Testis (tissue), 3 donors: ENCODE data around the gene METTL26. TPM values are rescaled to one million over a fixed set of nuclear protein-coding genes. Genes with fewer than 3 reads are reported as not detected.

ENCODE experiments used
- DNase-seq: peaks from one replicate; pipeline ENCODE4 v3.0.0-alpha.2; 2019
- H3K27ac ChIP-seq, 2 donors: fragments of 200-600 bp; sonication (generic); one replicate each; pipeline ENCODE4 v1.5.1; 2019
- H3K27me3 ChIP-seq: fragments of 200-600 bp; sonication (generic); one replicate; pipeline ENCODE4 v1.5.1; 2019
- H3K36me3 ChIP-seq: fragments of 200-600 bp; sonication (generic); one replicate; pipeline ENCODE4 v1.5.1; 2017; ENCODE audit warnings: low read depth; ENCODE audit errors: missing control alignments
- H3K4me1 ChIP-seq: fragments of 200-600 bp; sonication (generic); one replicate; pipeline ENCODE4 v1.5.1; 2019
- H3K4me3 ChIP-seq, 2 donors: fragments of 200-600 bp; sonication (generic); one replicate each; pipeline ENCODE4 v1.5.1; 2017 to 2019
- H3K9me3 ChIP-seq: fragments of 200-600 bp; sonication (generic); one replicate; pipeline ENCODE4 v1.5.1; 2017
- CTCF ChIP-seq, 3 experiments: fragments of 450-650 bp in 2 of 3; fragments of 200-600 bp in 1 of 3; sonication (generic) in 1 of 3; IDR thresholded peaks; one replicate each; pipeline ENCODE4 v1.5.1; 2016 to 2019; ENCODE audit warnings: antibody characterized with exemption in 3 of 3, mild to moderate bottlenecking in 2 of 3, moderate library complexity in 1 of 3
- POLR2A ChIP-seq: fragments of 450-650 bp; IDR thresholded peaks from one replicate; pipeline ENCODE4 v1.6.1; 2017; ENCODE audit warnings: antibody characterized with exemption, mild to moderate bottlenecking, moderate library complexity
- WGBS, 2 donors: methylation state at CpG; one replicate each; pipeline ENCODE4 v1.1.5; 2018; 5-methylcytosine and 5-hydroxymethylcytosine counted together
- intact Hi-C: fragments of 100-400 bp; cut with DNase I; formaldehyde crosslinking; loops from one replicate; pipeline ENCODE4 v1.15.1; 2023; ENCODE audit warnings: low total_unique reads
- polyA plus RNA-seq: library from polyadenylated mRNA; stranded (reverse); fragments of 350-450 nt; fragmentation: Illumina TruSeq; extraction: RNeasy Lipid Tissue Mini Kit (QIAGEN cat#74804); gene quantifications from one replicate; pipeline ENCODE4 v1.2.3, GENCODE V29; 2014; ENCODE audit warnings: low read depth, low replicate concordance; ENCODE audit not compliant: insufficient read depth
- total RNA-seq, 2 donors: library from RNA; depleted of rRNA; stranded (reverse); fragments of >200 nt; gene quantifications; one replicate each; pipeline ENCODE4 v1.2.3, GENCODE V29; 2016

METTL26 gene
- total and polyA plus RNA-seq, 3 donors from 2014 or later: 72.1 to 185 (median 161) TPM

- WGBS, 2 donors: 25% methylated on average over 28 of the region's 53 CpGs; no CpG with 5 or more reads in 1 of the 2 donors
- TF ChIP-seq POLR2A: no peak
- intact Hi-C loops: loop anchor here (10.0 kb wide), 1 partner anchor 53 kb away; no protein-coding TSS in a partner anchor
- H3K27me3 ChIP-seq: no peaks in the 10 kb centered on the region
- peaks cover 20% of the 10 kb centered on the region for H3K4me1 ChIP-seq
- peak overlapping the region; percentile 75 to 90 for H3K4me3 ChIP-seq
- no peaks in the 10 kb centered on the region for H3K9me3 ChIP-seq
- no peaks in the 10 kb centered on the region for H3K36me3 ChIP-seq
- peak overlapping the region; percentile 91 to 97 for H3K27ac ChIP-seq
- peak; percentile 95 for DNase-seq
Observed at GRCh38 chr16:637081-638018, 1.2 kb upstream of the METTL26 start.

- H3K27me3 ChIP-seq: no peaks in the 10 kb centered on the region
- peaks cover 27% of the 10 kb centered on the region for H3K4me1 ChIP-seq
- no peak for TF ChIP-seq CTCF (IDR thresholded peaks at IDR 0.05)
- no peak for TF ChIP-seq POLR2A
- DNase-seq: no peak
- H3K27ac ChIP-seq: peak overlapping the region; percentile 91 to 97
- intact Hi-C loops: loop anchor here (10.0 kb wide), 1 partner anchor 51 kb away; no protein-coding TSS in a partner anchor
- WGBS, 2 donors: 4% methylated on average over 52 of the region's 55 CpGs; no CpG with 5 or more reads in 1 of the 2 donors
- H3K9me3 ChIP-seq: no peaks in the 10 kb centered on the region
- H3K4me3 ChIP-seq: peak overlapping the region; percentile 75 to 90
- H3K36me3 ChIP-seq: no peaks in the 10 kb centered on the region
Observed at GRCh38 chr16:635573-636205, 416 bp downstream of the METTL26 start.

GRCh38 chr16:634996-635395 is 1.1 kb downstream of the METTL26 start:
- 69 to 88% methylated on average over 3 to 7 of the region's 7 CpGs for WGBS, 2 donors
- intact Hi-C loops: loop anchor here (10.0 kb wide), 1 partner anchor 50 kb away; no protein-coding TSS in a partner anchor
- H3K27ac ChIP-seq: no peak overlapping the region
- no peak for TF ChIP-seq POLR2A
- TF ChIP-seq CTCF (IDR thresholded peaks at IDR 0.05): no peak
- no peaks in the 10 kb centered on the region for H3K36me3 ChIP-seq
- no peak overlapping the region for H3K4me3 ChIP-seq
- peaks cover 34% of the 10 kb centered on the region for H3K4me1 ChIP-seq
- no peaks in the 10 kb centered on the region for H3K9me3 ChIP-seq
- no peak for DNase-seq
- no peaks in the 10 kb centered on the region for H3K27me3 ChIP-seq

- Histone ChIP-seq H3K27me3 (no peaks in the 10 kb centered on the region), H3K9me3 (no peaks in the 10 kb centered on the region), H3K27ac (no peak overlapping the region), H3K36me3 (no peaks in the 10 kb centered on the region), H3K4me3 (no peak overlapping the region), H3K4me1 (peaks cover 40% of the 10 kb centered on the region)
- TF ChIP-seq POLR2A (no peak), CTCF (IDR thresholded peaks at IDR 0.05) (no peak)
- intact Hi-C loops: loop anchor here (10.0 kb wide), 1 partner anchor 49 kb away; no protein-coding TSS in a partner anchor
- WGBS, 2 donors: 68 to 88% methylated on average over 9 to 22 of the region's 22 CpGs
- no peak for DNase-seq
Observed at GRCh38 chr16:634051-634670, 1.9 kb downstream of the METTL26 start.
